Activated T-cell treated with anti-CD3 and anti-CD28 coated beads, Interleukin-2, amount 50 U/mL, for 24 hours (primary cell): ENCODE measurements around the gene AFDN.

ENCODE experiments used
- DNase-seq: peaks from one replicate; pipeline ENCODE4 v3.0.0-alpha.2; 2020
- H3K27ac Mint-ChIP-seq: 2 replicates; pipeline ENCODE4 v1.8.0; 2020; ENCODE audit warnings: mild to moderate bottlenecking, mixed read lengths
- H3K27me3 Mint-ChIP-seq: 2 replicates; pipeline ENCODE4 v1.8.0; 2020; ENCODE audit warnings: mixed read lengths
- H3K36me3 Mint-ChIP-seq: 2 replicates; pipeline ENCODE4 v1.8.0; 2020; ENCODE audit warnings: low read depth, mixed read lengths
- H3K4me1 Mint-ChIP-seq: 2 replicates; pipeline ENCODE4 v1.8.0; 2020; ENCODE audit warnings: low read depth, mixed read lengths
- H3K4me3 Mint-ChIP-seq: 2 replicates; pipeline ENCODE4 v1.8.0; 2020; ENCODE audit warnings: mild to moderate bottlenecking, moderate library complexity, mixed read lengths
- H3K9me3 Mint-ChIP-seq: 2 replicates; pipeline ENCODE4 v1.8.0; 2020; ENCODE audit warnings: mixed read lengths

AFDN gene

DNA sequence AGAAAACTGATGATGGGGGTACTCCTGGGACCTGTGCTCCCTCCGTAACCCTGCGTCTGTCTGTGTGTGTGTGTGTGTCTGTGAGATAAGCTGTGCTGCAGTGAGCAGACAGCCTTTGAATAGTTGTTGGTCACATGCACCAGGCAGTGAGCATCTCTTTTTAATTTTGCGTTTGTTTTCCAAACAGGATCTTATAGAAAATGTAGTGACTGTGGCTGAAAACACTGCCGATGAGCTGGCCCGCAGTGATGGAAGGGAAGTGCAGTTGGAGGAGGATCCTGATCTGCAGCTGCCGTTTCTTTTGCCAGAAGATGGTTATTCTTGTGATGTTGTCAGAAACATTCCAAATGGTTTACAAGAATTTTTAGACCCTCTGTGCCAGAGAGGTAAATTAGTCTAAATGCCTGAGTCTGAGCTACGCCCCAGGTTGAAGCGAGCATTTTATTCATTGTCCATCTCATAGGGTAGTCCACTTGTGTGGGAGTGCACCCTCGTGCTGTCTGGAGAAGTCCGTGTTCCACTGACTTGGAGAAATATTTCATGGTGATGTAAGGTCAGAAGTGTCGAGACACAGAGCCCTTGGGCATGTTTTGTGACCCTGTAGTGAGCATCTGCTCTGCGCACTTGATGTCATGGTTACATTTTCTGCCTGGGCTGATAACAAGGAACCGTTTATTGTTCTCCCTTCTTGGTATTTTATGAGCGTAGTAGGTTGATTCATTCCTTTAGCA is 92.0 kb downstream of the AFDN start:
- no peak overlapping the region for H3K27ac Mint-ChIP-seq
- no peaks in the 10 kb centered on the region for H3K4me1 Mint-ChIP-seq
- peaks cover 4% of the 10 kb centered on the region for H3K36me3 Mint-ChIP-seq
- no peak overlapping the region for H3K4me3 Mint-ChIP-seq
- DNase-seq = no peak
- H3K9me3 Mint-ChIP-seq = no peaks in the 10 kb centered on the region
- H3K27me3 Mint-ChIP-seq = no peaks in the 10 kb centered on the region

DNA sequence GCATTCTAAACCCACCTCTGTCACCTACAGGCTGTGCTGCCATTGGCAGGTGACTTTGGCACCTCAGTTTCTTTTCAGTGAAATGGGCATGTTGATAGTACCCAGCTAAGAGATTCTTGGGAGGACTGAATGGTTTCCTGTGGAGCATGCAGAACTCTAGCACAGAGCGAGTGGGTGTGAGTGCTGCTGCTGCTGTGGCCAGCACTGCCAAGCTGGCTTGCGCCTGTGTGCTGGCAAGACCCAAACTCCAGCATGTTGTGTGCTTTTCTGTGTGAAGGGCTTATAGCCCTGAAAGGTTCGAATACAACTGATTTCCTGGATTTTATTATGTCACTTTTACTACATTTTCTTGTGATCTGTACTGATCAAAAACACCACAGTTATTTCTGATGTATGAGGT is 92.6 kb downstream of the AFDN start:
- Mint-ChIP-seq H3K9me3 (no peaks in the 10 kb centered on the region), H3K36me3 (peaks cover 4% of the 10 kb centered on the region)

DNA sequence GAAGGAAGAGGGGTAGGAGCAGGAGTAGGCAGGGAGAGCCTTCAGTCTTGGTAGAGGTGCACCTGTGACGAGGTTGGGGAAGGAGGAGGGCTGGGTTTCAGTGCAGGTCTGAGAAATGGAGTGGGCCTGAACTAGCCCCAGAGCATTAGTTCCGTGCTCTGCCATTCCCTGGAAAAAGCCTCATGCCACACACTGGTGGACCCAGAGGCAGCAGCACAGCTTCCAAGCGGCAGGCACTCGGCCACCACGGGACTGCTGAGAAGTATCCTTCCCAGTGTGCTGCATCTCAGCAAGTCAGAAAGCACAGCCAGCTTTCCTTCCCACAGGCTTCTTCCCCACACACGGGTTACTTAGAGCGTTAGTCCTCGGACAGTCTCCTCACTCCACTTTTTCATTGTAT is 93.5 kb downstream of the AFDN start:
- Mint-ChIP-seq H3K4me3 (no peak overlapping the region), H3K27ac (no peak overlapping the region), H3K27me3 (no peaks in the 10 kb centered on the region), H3K4me1 (no peaks in the 10 kb centered on the region), H3K36me3 (peaks cover 4% of the 10 kb centered on the region), H3K9me3 (no peaks in the 10 kb centered on the region)
- no peak for DNase-seq

More for the DNA sequence above, 92.6 kb downstream of the AFDN start:
- Mint-ChIP-seq H3K4me1 (no peaks in the 10 kb centered on the region), H3K4me3 (no peak overlapping the region), H3K27me3 (no peaks in the 10 kb centered on the region), H3K27ac (no peak overlapping the region)
- DNase-seq = no peak

DNA sequence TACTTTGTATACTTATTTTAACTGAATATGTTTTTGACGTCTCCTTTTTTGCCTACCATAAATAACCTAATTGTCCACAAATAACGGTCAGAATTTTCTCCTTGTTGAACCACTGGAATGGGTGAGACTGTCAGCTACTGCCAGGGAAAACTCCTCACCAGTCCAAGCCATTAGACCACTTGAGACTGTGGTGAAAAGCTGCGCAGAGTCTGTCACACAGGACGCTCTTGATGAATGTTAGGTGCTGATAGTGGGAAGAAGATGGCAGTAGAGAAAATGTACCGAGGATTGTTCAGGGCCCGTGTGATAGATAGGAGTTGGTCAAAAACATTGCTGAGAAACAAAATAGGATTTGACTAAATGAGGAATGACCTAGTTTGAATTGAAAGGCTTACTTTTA is 95.1 kb downstream of the AFDN start:
- DNase-seq = no peak
- Mint-ChIP-seq H3K36me3 (peaks cover 4% of the 10 kb centered on the region), H3K4me3 (no peak overlapping the region), H3K27ac (no peak overlapping the region), H3K9me3 (no peaks in the 10 kb centered on the region), H3K4me1 (no peaks in the 10 kb centered on the region), H3K27me3 (no peaks in the 10 kb centered on the region)

DNA sequence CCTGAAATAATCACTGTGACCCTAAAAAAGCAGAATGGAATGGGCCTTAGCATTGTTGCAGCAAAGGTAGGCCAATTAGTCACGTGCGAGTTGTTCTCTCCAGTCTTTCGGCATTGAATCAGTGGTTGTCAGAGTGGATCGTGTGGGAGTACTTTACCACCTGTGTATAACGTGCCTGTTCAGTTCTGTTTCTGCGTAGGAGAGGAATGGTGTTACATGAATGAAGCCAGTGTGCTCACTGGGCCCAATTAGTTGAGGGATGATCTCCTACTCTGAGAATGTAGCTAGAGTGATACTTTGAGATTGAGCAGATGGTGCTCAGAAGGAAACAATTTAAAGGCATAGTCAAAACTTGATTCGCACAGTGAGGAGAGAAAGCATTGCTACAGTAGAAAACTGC is 98.3 kb downstream of the AFDN start:
- no peak overlapping the region for H3K4me3 Mint-ChIP-seq
- H3K27me3 Mint-ChIP-seq = no peaks in the 10 kb centered on the region
- no peak overlapping the region for H3K27ac Mint-ChIP-seq
- no peaks in the 10 kb centered on the region for H3K4me1 Mint-ChIP-seq
- H3K9me3 Mint-ChIP-seq = no peaks in the 10 kb centered on the region
- H3K36me3 Mint-ChIP-seq = no peaks in the 10 kb centered on the region
- no peak for DNase-seq

DNA sequence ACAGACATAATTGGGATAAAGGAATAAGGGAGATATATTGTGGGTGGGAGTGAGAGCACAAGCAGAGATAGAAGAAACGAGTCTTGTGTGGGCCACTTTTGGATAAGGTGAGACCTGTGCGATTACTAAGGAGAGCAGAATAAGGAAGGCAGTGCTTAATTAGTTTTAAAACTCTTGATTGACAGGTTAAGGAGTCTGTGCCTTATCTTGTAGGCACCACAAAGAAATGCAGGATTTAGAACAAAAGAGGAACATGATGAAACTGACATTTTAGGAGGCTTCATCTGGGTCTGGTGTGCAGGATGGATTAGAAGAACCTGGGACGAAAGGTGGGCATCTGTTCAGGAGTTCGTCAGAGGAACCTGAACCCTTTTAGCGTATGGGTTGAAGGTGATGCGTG is 100.5 kb downstream of the AFDN start:
- Mint-ChIP-seq H3K9me3 (no peaks in the 10 kb centered on the region), H3K36me3 (no peaks in the 10 kb centered on the region), H3K4me1 (no peaks in the 10 kb centered on the region), H3K27ac (no peak overlapping the region), H3K27me3 (no peaks in the 10 kb centered on the region), H3K4me3 (no peak overlapping the region)
- DNase-seq = no peak

DNA sequence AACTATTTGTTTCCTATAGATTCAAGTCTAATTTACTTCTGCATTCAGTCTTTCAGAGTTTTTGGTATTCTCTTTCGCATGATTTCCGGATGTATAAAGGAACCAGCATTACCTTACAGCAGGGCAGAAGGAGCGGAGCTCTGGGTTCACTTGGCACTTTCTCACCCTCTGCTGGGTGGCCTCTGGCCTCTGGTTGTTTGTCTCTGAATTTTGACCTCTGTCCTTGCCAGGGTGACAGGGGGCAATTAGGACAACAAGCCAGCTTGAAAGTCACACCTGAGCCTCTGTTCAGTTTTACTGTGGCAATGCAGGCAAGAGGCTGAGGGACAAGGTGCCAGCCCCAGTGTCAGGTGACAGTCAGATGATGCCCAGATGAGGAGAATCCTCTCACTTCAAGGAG is 101.4 kb downstream of the AFDN start:
- H3K4me3 Mint-ChIP-seq = no peak overlapping the region
- no peaks in the 10 kb centered on the region for H3K4me1 Mint-ChIP-seq
- no peak overlapping the region for H3K27ac Mint-ChIP-seq
- no peaks in the 10 kb centered on the region for H3K9me3 Mint-ChIP-seq
- peaks cover 4% of the 10 kb centered on the region for H3K27me3 Mint-ChIP-seq
- H3K36me3 Mint-ChIP-seq = no peaks in the 10 kb centered on the region
- no peak for DNase-seq

DNA sequence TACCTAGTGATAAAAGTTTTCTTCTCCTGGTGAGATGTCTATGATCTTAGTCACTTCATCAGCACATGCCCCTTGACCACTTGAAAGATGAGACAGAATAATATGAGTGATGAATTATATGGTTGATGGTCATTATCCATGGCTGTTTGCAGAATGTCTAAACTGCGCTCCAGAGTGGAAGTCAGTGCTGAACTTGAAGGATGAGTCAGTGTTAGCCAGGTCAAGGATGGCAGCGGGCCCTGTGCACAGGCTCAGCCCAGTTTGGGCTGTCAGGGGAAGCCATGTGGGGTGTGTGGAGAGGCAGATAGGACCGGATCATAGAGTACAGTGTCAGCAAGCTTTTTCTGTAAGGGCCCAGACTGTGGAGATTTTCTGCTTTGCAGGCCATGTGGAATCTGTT is 103.6 kb downstream of the AFDN start:
- H3K4me3 Mint-ChIP-seq = no peak overlapping the region
- H3K36me3 Mint-ChIP-seq = no peaks in the 10 kb centered on the region
- DNase-seq = no peak
- no peaks in the 10 kb centered on the region for H3K4me1 Mint-ChIP-seq
- no peaks in the 10 kb centered on the region for H3K9me3 Mint-ChIP-seq
- no peak overlapping the region for H3K27ac Mint-ChIP-seq
- peaks cover 6% of the 10 kb centered on the region for H3K27me3 Mint-ChIP-seq

DNA sequence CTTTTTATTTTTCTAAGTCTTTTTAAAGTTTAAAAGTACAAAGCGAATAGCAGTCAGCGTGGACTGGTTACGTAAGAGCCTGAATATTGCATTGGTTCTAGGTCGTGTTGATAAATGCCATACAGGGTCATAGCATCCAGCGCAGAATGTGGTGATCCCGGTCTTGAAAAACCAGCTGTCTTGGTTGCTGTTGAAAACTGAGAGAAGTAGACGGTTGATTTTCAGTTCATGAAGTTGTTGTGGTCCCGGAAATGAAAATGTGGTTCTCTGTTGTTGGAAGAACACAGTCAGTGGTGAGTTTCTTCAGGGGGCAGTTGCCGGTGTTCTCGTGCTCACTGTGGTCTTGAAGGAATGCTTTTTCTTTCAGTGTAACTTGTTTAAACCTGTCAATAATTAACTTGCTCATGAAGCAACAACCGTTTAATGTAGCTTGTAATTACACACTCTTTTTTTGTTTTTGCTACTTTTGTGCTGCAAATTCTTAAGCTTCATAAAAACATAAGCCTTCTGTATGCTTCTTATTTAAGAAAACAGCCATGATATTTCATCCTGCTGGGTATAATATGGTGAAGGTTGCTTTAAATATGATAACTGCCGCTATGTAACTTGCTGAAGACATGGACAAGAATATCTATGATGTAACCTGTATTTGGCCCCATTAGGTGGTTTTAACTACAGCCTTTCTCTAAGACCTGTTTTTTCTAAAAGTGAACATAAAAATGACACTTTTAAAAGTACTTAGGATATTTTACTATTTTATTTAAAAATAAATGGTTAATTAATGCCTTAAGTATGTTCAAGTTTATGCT is 106.0 kb downstream of the AFDN start:
- DNase-seq = no peak
- H3K4me3 Mint-ChIP-seq = no peak overlapping the region
- H3K9me3 Mint-ChIP-seq = no peaks in the 10 kb centered on the region
- H3K27ac Mint-ChIP-seq = no peak overlapping the region
- H3K27me3 Mint-ChIP-seq = peaks cover 14% of the 10 kb centered on the region
- no peaks in the 10 kb centered on the region for H3K4me1 Mint-ChIP-seq
- H3K36me3 Mint-ChIP-seq = no peaks in the 10 kb centered on the region

DNA sequence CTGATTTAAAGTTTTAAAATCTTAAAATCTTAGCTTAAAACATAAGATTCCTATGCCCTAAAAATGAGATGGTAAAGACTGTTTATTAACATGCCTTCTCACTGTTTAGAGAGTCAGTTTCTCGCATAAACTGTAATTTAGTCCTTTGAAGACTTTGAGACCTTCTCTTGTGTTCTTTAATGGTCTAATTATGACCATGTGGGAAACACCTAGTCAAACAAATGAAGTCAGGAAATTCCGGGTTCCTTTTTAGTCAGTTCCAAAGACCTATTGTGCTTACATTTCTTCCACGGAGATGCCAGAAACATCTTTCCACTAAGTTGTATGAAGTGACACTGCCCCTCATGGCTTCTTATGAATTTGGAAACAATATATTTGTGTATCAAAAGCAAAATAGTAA is 106.6 kb downstream of the AFDN start:
- no peaks in the 10 kb centered on the region for H3K4me1 Mint-ChIP-seq
- no peaks in the 10 kb centered on the region for H3K36me3 Mint-ChIP-seq
- no peak overlapping the region for H3K27ac Mint-ChIP-seq

DNA sequence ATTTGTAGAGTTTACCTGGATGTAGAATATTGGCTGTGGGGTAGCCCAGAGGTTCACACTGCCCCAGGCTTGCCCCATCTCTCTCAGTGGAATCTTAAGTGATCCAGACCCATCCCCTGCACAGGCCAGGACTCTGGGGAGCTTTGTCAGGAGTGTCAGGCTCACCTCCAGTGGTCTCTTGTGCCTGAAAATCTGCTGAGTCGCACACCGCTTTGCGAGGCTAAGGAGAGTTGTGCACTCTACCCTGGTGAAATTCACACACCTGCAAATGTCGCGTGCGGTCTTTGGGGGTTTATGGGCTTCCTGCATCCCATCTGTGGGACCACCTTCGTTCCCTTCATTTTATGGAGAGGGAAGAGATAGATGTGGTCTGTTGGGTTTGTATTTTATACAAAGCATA is 107.1 kb downstream of the AFDN start:
- H3K9me3 Mint-ChIP-seq = no peaks in the 10 kb centered on the region
- peaks cover 23% of the 10 kb centered on the region for H3K27me3 Mint-ChIP-seq
- H3K36me3 Mint-ChIP-seq = no peaks in the 10 kb centered on the region
- H3K27ac Mint-ChIP-seq = no peak overlapping the region
- no peak for DNase-seq
- no peak overlapping the region for H3K4me3 Mint-ChIP-seq
- H3K4me1 Mint-ChIP-seq = no peaks in the 10 kb centered on the region

More for the DNA sequence above, 106.6 kb downstream of the AFDN start:
- DNase-seq = no peak
- no peak overlapping the region for H3K4me3 Mint-ChIP-seq
- H3K27me3 Mint-ChIP-seq = peaks cover 20% of the 10 kb centered on the region
- H3K9me3 Mint-ChIP-seq = no peaks in the 10 kb centered on the region

DNA sequence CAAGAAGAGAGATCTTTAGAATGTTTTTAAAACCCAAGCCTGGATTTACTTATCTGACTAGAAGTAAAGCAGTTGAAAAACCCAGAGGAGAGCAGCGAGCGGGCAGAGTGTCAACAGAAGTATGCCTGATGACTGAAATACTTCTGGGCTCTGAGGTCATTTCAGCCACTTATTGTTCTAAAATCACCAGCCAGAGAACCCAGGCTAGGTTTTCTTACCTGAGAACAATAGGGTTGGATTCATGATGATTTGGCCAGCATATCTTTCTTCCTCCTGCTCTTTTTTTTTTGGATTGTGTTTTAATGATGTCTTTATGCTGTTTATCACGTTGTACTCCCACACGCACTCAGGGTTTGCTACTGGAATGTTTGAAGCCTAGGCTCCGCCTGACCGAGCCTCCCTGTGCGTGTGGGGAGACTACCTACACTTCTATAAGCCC is 107.7 kb downstream of the AFDN start:
- Mint-ChIP-seq H3K4me3 (no peak overlapping the region), H3K4me1 (no peaks in the 10 kb centered on the region), H3K27ac (no peak overlapping the region), H3K9me3 (no peaks in the 10 kb centered on the region), H3K36me3 (no peaks in the 10 kb centered on the region), H3K27me3 (peaks cover 28% of the 10 kb centered on the region)
- DNase-seq = no peak

DNA sequence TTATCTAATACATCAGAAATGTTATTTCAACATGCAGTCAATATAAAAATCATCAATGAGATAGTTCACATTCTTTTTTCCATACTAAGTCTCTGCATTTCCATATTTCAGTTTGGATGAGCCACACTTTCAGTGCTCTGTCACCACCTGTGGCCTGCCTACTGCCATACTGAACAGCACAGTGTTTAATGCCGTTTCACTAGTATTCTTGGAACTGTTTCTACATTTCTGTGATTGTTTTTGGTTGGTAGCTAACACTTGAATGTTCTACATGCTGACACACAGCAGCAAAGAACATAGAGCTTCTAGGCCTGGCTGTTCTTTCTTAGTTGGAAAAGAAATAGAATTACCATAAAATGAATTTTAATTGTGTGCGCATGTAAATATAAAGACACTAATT is 109.3 kb downstream of the AFDN start:
- no peak overlapping the region for H3K4me3 Mint-ChIP-seq
- DNase-seq = no peak
- no peaks in the 10 kb centered on the region for H3K4me1 Mint-ChIP-seq
- H3K27me3 Mint-ChIP-seq = peaks cover 34% of the 10 kb centered on the region
- no peaks in the 10 kb centered on the region for H3K9me3 Mint-ChIP-seq
- H3K36me3 Mint-ChIP-seq = no peaks in the 10 kb centered on the region
- H3K27ac Mint-ChIP-seq = no peak overlapping the region

DNA sequence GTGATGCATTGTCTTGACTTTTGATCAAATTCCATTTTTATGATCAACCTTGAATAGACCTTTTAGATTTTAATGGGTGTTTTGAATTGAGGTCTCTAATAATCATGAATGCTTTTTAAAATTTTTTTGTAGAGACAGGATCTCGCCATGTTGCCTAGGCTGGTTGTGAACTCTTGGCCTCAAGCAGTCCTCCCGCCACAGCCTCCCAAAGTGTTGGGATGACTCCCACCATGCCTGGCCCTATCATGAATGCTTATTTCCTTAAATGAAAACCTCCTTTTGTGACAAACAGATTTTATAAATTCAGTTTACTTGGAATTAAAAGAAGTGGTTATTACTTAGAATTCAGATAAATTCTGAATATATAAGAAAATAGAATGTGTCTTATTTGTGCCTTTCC is 110.6 kb downstream of the AFDN start:
- H3K27ac Mint-ChIP-seq = no peak overlapping the region

More for the DNA sequence above, 110.6 kb downstream of the AFDN start:
- DNase-seq = no peak
- Mint-ChIP-seq H3K4me3 (no peak overlapping the region), H3K36me3 (no peaks in the 10 kb centered on the region), H3K9me3 (no peaks in the 10 kb centered on the region), H3K4me1 (no peaks in the 10 kb centered on the region), H3K27me3 (peaks cover 34% of the 10 kb centered on the region)
